A172 (cell line): ENCODE results near the gene UPB1. TPM values are rescaled to one million over a fixed set of nuclear protein-coding genes. Genes with fewer than 3 reads are reported as not detected.
"Not testable (repeated sequence)": the region's sequence is repeated elsewhere in the genome, so short reads cannot be mapped to it uniquely, and the experiment has no call there.

Experiments used
- DNase-seq: peaks from one replicate; pipeline ENCODE4 v3.0.0-alpha.2; 2015; ENCODE audit warnings: low spot score
- total RNA-seq: library from RNA; depleted of rRNA; stranded (reverse); fragments of >200 nt; shearing (Covaris generic); gene quantifications from 2 replicates; pipeline ENCODE4 v1.2.3, GENCODE V29; 2014

UPB1 gene
- total RNA-seq, 1 experiment from 2014 or later, result not detected

DNA sequence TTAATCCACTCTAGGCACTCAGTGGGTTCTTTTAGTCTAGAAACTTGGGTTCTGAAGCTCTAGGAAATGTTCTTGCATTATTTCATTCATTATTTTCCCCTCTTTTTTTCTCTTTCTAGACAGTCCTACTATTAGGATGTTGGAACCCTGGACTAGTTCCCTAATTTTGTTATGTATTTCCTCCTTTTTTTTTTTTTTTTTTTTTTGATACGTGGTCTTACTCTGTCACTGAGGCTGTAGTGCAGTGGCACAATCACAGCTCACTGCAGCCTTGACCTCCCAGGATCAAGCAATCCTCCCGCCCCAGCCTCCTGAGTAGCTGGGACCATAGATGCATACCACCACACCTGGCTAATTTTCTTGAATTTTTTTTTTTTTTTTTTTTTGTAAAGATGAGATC, 9.4 kb downstream of the UPB1 start:
- no peak for DNase-seq

DNA sequence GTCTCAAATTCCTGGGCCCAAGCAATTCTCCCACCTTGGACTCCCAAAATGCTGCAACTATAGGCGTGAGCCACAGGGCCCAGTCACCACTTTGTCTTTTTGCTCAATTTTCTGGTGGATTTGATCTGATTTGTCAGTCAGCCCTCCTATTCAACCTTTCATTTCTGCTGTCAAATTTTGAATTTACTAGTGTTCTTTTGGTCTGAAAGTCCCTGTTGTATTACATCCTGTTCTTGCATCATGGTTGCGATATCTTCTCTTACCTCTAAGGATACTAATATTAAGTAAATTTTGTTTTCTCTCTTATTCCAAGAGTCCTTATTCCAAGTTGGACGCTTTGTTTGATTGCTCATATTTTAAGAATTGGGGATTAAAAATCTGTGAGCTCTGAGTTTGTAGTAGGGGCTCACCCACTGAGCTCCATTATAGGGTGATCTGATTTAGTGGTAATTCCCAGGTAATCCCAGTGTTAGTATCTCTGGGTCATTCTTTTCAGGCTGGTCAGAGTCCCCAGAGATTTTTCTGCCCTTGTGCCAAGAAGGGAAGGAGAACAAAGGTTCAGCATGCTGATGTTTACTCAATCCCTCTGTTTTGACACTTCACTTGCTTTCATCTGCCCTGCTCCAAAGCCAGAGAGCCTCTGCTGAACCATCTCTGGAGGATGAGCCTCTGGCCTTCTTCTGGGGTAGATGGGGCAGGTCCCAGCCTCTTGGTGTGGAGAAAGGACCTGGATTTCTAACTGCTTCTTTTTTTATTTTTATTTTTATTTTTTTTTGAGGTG, 10.0 kb downstream of the UPB1 start:
- DNase-seq, result no peak

DNA sequence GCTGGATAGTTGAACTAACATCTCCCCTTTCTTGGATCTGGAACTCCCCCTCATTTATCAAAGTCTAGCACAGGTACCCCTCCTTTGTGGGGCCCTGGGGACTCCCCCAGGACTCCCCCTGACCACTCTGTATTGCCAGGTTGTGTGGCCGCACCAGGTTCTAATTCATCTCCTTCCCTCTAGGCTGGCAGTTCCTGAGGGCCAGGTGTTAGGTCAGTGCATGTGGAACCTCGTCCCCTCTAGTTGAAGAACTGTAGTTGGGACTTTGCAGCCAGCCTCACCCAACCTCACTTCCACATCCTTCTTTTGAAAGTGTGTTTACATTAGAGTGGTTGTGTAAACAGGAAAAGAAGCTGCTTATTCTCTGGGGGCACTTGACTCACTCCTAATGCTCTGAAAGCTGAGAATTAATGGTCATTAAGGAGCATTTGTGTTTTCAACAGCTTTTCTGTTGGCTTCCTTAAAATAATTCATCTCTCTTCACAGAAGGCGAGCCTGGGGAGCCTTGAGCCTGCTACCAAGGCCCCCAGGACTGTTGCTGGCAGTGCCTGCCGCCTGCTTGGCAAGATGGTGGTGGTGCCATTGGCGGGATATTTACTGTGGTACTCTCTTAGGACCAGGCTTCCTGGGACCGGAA, 11.8 kb downstream of the UPB1 start:
- peak; percentile 28 for DNase-seq

DNA sequence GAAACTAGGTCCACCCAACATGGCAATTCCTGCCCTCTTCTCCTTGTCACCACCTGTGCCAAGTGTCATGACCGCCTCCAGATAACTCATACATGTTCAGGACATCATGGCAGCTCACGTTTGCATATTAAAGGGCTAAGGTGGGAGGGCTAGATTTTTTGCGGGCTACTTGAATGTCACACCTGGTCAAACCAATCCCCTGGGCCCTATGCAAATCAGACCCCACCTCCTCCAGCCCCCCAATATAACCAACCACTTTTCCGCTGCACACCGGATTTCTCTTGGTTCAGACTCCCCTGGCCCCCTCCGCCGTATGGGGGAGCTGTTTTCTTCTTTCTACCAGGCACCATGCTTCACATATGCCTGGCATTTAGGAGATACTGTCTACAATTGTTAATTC, 12.6 kb downstream of the UPB1 start:
- DNase-seq, result no peak

DNA sequence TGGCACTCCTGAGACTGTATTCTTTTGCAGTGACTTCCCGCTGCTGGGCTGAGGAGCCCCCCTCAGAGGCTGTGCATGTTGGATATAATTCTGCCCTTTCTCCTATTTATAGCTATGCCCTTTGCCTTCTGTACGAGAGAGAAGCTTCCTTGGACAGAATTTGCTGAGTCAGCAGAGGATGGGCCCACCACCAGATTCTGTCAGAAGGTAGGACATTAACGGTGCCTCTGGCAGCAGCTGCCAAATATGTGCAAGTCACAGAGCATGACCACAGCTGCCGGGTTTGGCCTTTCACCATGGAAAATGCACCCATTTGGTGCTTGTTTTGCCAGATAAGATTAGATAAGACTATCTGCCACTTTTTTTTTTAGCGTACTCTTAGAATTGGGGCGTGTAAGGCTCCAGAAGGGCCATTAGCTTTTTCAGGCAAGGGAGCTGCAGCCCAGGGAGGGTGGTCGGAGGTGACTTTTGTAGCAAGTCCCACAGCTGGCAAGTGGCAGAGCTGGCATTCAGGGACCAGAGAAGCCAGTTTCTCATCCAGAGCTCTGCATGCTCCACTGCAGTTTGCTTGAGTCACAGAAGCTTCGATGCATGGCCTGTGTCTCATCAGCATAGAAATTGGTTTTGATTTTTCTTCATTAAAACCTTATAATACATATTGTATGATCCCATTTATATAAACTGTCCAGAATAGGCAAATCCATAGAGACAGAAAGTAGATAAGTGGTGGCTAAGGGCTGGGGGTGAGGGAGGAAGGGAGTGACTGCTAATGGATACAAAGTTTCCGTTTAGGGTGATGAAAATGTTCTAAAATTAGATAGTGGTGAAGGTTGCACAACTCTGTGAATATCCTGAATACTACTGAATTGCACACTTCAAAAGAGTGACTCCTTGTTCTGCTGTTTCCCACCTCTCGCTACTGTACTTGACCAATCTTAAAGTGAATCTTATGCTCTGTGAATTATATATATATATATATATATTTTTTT, 15.8 kb downstream of the UPB1 start:
- DNase-seq, result no peak

DNA sequence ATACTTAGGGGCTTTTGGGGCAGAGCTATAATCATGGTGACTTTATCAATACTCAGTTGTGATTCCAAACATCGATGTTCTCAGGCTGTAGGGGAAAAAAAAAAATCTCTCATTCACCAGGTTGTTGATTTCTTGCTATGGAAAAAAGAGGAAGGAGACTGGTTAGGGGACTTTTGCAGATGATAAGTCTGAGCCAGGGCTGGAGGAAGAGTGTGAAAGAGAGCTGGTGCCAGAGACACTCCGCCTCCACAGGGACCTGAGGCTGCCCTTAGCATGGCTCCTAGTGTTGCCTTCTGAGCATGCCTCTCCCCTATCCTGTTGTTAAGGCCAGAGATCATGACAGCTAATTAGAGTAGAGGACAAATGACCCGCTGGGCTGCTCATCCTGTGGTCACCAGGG, 16.9 kb downstream of the UPB1 start:
- no peak for DNase-seq

DNA sequence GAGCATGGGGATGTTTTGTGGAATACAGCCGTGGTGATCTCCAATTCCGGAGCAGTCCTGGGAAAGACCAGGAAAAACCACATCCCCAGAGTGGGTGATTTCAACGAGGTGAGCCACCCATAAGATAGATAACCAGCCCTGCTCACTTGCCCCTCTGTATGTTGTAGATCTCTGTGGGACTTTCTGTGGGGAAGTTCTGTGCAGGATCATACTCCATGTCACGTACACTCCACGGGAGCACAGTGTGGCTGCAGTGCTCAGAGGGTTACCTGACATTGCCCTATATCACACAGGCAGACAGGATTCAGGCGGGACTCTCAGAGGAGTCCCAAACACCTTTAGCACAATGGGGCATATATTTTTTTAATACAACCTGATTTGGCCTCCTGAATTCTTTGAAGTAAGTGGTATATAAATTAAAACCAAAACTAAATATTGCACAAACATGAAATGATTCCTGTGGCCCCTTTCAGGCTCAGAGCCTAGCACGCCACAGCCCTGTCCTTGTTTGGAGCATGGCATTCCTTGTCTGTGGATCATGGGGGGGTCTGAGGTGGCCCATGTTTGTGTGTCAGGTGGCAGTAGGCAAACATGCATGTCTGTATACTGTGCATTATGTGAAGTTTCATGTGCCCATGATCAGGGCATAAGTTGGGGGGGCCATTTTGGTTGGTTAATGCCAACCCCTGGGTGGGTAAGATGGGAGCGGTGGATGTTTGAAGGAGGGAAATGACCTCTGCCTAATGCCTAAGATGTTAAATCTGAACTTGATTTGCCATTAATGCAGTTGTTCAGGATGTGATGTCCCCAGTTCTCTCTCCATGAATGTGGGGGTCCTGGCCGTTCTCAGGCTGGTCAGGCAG, 18.5 kb downstream of the UPB1 start:
- no peak for DNase-seq

DNA sequence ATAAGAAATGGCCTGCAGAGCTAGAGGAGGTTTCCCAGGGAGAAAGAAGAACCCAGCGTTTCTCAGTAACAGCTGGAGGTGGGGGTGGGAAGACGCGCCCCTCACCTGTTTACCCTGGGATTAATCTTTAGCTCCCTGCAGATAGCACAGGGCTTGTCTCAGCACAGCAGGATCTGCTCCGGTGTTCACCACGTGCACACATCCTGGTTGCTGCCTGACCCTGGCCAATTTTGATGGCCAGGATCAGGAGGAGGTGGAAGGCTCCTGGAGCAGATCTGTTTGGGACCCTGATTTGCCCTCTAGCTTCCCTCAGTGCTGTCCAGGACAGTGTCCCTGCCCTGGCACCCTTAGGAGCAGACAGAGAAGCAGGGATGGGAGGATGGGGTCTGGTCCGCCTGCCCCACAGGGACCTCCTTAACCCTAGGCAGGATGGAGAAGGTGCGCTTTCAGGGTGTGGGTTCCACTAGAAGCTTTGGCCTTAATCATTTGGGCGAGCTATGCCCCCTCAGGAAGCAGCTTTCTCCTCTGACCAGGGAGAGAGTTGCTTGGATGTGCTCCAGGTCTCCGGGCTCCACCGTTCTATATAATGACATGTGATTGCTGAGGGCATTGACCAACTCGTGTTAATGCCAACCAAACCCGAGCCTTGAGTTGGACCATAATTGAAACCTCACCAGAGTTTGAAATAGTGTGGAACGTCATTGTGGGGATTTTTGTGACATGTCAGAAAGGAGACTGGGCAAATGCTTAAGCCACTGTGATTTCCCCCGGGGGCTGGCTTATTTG, 19.3 kb downstream of the UPB1 start:
- no peak for DNase-seq

DNA sequence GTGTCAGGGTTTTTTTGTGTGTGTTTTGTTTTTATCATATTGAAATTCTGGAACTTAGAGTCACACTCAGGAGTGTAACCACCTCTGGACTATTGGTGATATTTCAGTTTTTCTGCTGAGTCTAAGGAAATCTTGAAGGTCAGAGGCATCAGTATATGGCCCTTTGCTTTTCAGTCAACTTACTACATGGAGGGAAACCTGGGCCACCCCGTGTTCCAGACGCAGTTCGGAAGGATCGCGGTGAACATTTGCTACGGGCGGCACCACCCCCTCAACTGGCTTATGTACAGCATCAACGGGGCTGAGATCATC, 19.9 kb downstream of the UPB1 start:
- no peak for DNase-seq

DNA sequence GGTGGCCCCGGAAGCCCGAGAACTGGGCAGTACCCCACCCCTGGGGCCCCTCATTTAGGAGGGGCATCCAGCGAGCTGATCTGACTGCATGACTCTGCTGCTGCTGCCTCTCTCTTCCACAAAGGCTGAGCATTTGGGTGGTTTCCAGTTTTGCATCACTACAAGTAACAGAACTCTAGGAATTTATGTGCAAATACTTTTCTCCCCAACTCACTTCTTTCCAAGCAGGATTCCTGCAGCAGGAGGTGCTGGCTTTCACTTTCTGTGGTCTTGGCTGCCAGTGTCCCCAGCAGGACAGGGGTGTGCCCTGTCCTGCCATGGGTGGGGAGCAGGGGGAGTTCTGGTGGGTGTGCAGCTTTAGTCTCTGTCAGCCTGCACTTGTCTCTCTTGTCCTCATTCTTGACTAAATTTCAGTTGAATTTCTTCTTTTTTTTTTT, 21.2 kb downstream of the UPB1 start:
- DNase-seq, result peak; percentile 65

DNA sequence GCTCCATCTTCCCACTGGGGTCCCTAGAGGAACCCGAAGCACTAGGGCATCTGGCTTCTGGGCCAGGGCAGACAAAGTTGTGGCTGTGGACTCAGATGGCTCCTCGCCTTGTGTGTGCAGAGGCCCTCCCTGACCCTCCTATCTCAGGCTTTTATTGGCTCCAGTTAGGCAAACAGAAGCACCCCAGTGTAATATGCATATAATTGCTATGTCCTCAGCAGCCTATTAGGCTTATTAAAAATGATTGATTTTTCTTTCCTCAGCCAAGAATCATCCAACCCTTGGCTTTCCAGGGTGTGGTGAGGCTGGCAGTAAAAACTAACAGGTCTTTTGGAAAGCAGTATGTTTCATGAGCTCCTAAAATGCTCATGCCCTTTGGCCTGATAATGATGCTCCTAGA, 22.3 kb downstream of the UPB1 start:
- no peak for DNase-seq

DNA sequence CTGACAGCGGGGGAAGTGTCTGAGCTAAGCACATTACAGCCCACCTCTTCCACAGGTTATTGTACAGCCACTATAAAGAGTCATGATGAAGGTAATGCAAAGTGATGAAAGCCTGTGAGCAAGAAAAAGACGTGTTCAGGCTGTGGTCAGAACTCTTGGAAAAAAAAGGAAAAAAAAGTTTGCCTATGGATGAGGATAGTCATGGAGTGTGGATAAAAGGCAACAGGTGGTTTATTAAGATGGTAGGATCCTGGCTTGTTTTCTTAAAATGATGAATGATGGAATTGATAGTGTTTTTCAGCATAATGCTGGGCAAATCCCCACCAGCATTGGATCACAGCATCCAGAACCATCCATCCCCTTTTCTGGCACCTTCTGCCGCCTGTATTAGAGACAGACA, 23.1 kb downstream of the UPB1 start:
- DNase-seq, result no peak

DNA sequence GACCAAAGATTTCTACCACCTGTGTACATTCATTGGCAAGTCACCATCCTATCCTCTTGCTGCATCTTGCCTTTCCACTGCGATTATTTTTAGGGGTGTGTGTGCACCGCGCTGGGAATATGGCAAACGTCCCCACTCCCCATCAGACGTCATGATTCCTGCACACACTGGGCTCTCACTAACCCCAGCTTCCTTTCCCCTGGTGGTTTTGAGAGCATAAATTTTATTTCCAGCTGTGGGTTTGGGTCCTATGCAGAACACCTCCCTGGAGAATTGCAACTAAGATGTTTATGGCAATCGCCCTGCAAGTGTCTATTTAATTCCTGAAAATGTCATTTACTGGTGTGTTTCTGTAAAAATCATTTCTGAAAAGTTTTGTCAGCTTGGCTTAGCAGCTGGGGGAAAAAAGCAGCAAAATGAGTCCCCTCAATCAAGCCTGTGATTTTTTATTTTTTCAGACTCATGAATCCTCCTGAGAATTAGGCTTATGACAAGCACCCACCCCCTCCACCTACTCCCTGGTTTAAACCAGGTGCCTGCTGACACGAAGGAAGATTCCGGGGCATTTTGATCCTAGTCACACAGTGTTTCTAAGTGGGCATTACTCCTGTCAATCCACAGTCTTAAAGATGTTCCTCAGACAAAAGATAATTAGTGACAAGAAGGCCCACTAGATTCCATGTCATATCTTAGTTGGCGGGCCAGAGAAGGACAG, 23.8 kb downstream of the UPB1 start:
- no peak for DNase-seq

DNA sequence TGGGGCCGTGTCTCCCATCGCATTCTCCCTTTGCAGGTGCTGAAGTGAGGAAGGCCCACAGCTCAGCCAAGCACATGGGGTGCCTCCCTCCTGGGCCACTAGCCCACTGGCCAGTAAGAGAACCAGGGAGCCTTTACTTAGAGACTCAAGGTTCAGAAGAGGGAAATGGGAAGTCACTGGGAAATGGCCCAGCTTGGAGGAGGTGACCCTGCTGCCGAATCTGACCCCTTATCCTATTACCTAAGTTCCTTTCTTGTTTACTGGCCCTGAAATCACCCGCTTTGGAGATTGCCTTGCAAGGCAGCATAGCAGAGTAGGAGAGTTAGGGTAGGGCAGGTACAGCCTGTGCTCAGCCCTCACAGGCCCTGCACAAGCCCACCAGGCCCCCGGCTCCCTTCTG, 24.4 kb downstream of the UPB1 start:
- DNase-seq, result no peak

DNA sequence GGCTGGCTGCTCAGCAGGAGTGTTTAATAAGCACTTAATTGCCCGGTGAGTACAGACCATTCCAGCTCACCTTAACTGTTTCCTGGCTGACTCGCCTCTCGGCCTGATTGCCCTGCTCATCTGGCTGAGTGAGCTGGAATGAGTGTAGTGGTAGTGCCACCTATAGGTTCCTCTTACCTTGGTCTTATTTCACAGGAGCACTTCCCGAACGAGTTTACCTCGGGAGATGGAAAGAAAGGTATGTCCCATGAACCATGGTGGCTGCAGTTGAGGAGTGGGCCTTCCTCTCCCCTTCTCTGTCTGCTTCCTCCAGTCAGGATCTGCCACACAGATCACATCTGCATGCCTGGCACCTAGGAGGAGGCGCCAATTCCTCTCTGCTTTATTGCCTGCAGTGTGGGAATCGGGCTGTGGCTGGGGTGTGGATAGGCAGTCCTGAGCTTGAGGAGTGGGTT, 26.7 kb downstream of the UPB1 start:
- DNase-seq, result peak; percentile 57

DNA sequence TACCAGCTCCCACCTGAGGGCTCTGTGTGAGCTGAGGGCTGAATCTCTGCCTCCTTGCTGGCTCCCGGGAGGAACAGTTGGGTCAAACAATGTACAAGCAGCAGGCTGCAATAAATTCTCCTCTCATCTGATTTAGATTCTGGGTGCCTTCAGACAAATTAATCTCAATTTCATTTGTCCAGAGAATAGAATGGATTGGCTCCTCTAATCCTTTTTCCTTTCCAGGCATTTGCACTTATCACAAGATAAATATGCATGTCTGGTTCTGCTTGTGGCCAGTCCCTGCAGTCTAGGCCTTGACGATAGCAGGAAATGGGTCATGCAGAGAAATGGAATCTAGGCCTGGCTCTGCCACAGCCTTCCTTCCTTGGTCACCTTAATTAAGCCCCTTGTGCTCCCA, 28.7 kb downstream of the UPB1 start:
- no peak for DNase-seq

DNA sequence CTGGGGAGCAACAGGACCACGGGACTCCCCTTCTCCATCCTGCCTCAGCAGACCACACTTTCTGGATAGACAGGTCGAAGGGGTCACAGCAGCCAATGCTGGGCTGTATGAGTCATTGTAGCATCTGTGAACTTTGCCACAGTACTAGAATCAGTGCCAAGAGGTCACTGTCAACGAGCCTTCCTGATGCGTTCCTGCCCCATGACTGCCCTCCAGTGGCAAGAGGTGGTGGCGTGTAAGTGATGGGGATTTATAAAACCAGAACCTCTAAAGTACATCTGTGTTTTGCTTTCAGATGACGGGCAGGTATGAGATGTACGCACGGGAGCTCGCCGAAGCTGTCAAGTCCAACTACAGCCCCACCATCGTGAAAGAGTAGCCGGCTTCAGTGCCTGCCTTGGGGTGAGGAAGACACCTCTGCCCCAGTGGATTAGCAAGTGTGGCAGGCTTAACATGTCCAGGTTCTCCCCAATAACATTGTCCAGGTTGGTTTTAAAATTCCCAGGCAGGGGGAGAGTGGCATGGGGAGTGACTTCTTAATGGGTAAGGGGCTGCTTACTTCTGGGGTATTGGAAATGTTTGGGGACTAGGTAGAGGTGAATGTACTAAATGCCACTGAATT, 30.4 kb downstream of the UPB1 start:
- peak; percentile 45 for DNase-seq

DNA sequence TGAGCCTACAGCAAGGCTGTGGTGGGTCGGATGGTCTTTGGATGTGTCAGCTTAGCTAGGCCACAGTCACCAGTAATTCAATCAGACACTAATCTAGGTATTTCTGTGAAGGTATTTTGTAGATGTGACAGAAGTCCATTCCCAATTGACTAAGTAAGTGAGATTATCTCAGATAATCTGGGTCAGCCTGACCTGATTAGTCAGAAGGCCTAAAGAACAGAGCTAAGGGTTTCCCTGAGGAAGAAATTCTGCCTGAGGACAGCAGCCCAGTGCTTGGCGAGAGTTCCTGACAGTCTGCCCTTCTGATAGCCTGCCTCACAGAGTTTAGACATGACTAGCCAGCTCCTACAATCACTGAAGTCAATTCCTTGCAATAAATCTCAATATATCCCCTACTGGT, 31.1 kb downstream of the UPB1 start:
- DNase-seq, result no peak

DNA sequence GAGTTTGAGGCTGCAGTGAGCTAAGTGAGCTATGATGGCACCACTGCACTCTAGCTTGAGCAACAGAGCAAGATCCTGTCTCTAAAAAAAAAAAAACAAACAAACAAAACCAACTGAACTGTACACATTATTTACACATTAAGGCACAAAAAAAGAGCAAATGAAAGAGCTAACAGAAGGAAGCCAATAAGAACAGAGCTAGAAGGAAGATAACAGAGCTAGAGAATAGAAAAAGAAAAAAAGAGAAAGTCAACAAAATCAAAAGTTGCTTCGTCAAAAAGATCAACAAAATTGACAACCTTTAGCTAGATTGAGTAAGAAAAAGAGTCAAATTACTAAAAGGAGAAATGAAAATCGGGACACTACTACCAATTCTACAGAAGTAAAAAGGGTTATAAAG, 34.8 kb downstream of the UPB1 start:
- DNase-seq, result no peak

DNA sequence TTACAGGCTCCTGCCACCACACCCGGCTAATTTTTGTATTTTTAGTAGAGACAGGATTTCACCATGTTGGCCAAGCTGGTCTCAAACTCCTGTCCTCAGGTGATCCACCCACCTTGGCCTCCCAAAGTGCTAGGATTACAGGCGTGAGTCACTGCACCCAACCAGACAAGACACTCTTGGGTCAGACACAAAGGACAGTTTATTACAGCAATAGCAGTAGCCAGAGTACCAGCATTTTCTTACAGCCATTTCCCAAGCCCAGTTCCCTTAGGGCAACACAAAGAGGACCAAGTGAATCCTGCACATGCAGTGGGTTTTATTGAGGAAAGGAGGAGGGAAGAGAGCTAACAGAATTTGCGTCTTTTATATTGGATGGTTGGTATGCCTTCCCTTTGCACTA, 35.8 kb downstream of the UPB1 start:
- not testable (repeated sequence) for DNase-seq
